GM21528 (cell line): ENCODE measurements around the gene BTBD9.
"Not testable (repeated sequence)": the region's sequence is repeated elsewhere in the genome, so short reads cannot be mapped to it uniquely, and the experiment has no call there.

Source experiments
- ATAC-seq: cut with Tn5 transposase; IDR thresholded peaks from one replicate; pipeline ENCODE4 v1.9.1; 2021; ENCODE audit warnings: mild to moderate bottlenecking, moderate library complexity; ENCODE audit not compliant: unreplicated experiment, low FRiP score

BTBD9 gene

DNA sequence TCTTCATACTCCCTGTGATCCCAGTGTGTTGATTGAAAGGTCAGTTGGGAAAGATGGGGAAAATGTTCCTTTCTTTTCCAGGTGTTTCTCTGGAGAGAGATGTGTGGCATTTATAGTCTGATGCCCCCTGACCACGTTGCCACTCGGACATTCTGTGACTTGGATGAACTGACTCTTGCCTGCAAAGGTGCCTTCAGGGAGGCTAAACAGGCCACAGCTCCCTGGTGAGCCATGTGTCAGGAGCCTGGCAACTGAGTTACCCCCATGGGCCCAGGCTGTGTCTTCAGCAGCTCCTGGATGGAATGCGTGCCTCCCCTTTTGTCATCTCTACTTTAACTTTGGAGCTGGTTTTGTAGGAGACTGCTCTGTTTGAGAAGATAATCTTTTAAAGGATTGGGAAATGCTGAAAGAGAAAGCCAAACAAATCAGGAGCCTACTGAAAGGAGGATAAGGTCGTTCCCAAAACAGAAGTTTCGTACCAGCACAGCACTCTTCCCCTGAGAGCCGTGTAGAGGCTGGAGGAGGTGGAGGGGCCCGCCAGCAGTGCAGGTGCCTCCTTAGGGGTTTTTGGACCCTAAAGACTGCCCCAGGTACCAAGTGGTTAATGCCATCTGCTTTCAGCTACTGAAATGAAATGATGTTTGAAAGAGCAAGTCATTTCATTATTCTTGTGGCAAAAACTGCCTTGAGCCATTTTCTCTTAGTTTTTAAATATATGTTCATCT lies 497.4 kb downstream of the BTBD9 start:
- ATAC-seq, result no peak

GRCh38 chr6:38141716-38142115 lies 498.0 kb downstream of the BTBD9 start:
- ATAC-seq, result no peak

GRCh38 chr6:38141085-38141484 lies 498.6 kb downstream of the BTBD9 start:
- no peak for ATAC-seq

DNA sequence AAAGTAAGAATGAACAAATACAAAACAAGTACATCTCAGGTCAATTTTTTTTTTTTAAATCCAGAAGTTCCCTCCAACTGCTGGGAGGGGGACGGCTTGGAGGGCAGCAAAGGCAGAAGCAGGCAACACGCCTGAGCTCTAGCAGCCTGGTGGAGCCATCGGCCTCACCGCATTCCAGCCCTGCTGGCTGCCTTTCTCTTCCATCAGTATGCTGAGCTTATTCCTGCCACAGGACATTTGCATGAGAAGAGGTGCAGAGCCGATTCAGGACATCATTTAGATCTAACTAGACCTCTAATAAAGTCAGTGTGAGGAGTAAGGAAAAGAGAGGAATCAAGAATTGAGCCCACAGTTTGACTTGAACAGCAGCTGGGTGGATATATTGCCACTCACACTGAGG lies 501.4 kb downstream of the BTBD9 start:
- no peak for ATAC-seq

DNA sequence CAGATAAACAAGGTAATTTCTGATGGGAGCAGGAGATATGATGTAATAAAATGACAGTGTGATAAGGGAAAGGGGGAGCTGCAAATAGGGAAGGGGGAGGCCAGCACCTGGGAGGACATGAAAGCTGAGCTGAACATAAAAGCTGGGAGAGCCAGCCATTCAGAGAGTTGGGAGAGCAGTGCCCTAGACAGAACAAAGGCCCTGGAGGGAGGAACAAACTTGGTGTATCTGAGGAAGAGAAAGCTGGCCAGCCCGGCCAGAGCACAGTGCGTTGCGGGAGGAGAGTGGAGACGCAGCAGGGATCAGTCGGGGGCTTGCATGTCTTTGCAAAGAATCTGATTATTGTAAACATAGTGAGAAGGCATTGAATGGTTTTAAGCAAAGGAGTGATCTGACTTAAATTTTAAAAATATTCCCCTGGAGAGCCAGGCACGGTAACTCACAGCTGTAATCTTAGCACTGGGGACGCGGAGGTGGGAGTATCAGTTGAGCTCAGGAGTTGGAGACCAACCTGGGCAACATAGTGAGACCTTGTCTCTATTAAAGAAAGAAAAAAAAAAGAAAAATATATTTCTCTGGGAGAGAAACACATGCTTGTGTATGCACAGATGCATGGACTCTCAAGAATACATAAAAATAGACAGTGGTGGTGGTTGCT lies 502.0 kb downstream of the BTBD9 start:
- ATAC-seq, result no peak

DNA sequence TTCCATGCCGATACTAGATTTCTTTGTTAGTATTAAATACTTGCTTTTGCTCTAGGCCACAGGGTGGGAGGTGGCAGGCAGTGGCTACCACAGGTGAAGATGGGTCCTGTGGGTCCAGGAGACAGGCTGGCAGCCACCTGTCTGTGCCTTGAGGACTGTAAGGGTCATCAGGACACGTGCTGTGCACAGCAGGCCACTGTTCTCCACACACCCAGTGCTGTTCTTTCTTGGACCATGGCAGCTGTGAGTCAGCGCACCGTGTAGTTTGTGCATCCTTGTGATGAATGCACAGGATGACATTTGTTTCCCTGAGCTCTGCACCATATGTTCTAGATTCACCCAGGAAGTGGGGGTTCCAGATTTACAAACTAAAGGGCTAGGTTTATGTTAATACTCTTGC lies 503.2 kb downstream of the BTBD9 start:
- no peak for ATAC-seq

GRCh38 chr6:38134704-38135088 lies 505.0 kb downstream of the BTBD9 start:
- ATAC-seq, result no peak

DNA sequence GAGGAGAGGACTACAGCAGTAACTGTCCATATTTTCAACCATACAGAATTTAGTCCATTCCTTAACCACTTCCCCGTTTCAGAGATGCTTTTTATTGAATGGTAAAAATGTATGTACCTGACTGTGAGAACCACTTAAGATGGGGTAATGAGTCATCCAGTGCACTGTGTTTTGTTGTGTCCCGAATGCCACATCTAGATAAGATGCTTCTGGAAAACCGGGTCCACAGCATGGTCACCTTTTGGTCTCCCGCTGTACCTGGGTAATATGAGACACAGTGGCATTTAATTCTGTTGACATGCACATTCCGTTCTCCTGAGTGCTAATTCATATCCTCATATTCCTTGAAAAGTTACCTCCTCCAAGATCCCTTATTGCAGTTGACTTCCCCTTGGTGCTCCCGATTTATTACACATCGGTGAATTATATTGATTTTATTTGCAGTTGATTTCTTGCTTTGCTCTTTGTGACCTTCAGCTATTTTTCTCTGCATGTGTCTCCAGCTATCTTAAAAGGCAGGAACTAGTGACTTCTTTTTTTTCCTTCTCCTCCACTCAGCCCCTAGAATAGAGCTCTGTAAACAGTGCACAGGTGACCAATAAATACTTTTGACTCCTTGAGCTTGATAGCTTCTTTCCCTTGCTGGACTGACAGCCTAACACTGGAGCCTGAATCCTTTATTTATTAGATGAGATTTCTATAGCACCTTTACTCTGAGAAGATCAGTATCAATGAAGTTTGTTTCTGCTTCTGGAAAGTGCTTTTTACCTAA lies 505.6 kb downstream of the BTBD9 start:
- no peak for ATAC-seq

GRCh38 chr6:38131527-38131965 lies 508.2 kb downstream of the BTBD9 start:
- ATAC-seq, result no peak

DNA sequence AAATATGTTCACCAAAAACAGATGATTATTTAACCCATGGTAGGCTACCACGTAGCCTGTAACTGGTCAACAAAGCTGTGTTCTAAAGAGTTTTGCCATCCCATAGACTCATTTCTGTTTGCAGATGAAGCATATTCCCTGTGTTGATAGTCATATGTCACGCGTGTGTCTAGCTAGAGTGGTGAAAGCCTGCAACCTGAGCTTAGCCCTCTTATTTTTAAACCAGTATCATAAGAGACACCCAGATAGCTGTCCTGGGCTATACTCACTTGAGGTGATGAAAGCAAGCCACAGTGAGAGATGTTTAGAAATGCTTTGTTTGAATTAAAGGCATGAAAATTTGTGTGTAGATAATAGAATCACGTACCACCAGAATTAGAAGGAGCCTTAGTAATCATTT lies 512.4 kb downstream of the BTBD9 start:
- no peak for ATAC-seq

DNA sequence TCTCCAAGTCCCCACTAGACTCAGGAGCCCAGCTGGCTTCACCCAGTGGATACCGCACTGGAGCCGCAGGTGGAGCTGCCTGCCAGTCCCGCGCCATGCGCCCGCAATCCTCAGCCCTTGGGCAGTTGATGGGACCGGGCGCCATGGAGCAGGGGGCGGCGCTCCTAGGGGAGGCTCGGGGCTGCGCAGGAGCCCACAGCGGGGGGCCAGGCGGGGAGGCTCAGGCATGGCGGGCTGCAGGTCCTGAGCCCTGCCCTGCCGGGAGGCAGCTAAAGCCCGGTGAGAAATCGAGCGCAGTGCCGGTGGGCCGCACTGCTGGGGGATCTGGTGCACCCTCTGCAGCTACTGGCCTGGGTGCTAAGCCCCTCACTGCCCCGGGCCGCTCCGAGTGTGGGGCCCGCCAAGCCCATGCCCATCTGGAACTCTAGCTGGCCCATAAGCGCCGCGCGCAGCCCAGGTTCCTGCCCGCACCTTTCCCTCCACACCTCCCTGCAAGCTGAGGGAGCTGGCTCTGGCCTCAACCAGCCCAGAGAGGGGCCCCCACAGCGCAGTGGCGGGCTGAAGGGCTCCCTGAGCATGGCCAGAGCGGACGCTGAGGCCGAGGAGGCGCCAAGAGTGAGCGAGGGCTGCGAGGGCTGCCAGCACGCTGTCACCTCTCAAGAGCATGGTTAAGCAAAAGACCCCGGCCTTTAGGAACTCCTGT lies 515.4 kb downstream of the BTBD9 start:
- not testable (repeated sequence) for ATAC-seq

GRCh38 chr6:38119516-38119915 lies 520.2 kb downstream of the BTBD9 start:
- ATAC-seq, result no peak

DNA sequence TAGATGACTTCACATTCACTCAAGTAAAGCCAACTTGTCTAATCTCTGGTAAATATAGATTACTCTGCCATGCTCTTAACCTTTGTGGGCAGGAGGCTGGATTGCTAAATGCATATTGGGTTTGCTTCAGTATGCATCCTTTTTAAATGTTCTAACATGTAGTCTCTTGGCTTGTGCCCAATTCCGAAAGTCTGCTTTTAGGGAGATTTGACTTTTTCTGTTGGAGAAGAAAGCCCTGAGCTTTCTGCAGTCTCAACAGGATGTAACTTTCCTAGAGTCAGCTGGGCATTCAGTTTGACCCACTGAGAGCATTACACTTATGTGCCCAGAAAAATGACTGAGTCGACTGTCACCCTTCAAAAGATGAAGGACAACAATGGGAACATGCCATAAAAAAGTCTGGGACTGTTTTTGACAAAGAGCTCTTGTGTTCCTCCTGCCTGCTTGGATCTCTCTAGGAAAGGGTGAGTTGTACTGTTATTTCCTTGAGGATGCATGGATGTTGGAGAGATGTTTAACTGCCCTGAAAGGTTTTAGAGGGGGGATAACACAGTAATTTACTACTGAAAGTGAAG lies 520.9 kb downstream of the BTBD9 start:
- ATAC-seq, result no peak
